NAMALWA (cell line): ENCODE data around the gene AK4.
A peak's percentile ranks its signal among the peaks of the same experiment; 100 is the strongest.
"Not testable (repeated sequence)": the region's sequence is repeated elsewhere in the genome, so short reads cannot be mapped to it uniquely, and the experiment has no call there.

Experiments
- DNase-seq: peaks from one replicate; pipeline ENCODE4 v3.0.0-alpha.2; 2015; ENCODE audit warnings: low spot score

Gene AK4

DNA sequence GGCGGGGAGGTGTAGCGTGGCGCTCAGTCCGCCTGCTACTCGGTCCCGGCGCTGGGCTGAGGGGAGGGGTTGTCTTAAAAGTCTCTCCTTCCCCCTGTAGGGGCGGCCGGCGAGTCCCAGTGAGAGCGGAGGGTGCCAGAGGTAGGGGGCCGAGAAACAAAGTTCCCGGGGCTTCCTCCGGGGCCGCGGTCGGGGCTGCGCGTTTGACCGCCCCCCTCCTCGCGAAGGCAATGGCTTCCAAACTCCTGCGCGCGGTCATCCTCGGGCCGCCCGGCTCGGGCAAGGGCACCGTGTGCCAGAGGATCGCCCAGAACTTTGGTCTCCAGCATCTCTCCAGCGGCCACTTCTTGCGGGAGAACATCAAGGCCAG, at the start of gene AK4:
Gene AK4 (plus strand): TSS at position 26 of the 370 bp plus-strand sequence. CDS start 205 bp downstream, at position 231.
- not testable (repeated sequence) for DNase-seq

DNA sequence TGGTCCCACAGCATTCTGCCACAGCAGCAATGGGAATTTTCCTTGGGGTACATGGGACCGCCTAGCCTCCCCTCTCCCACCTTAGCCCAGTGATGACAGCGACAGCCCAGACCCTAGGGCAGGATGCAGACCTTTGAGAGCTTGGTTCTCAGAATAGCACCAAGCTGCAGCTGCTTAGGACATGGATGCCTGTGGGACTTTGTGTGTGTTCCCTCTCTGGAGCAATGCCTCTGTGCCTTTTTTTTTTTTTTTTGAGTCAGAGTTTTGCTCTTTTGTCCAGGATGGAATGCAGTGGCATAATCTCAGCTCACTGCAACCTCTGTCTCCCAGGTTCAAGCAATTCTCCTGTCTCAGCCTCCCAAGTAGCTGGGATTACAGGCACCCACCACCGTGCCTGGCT, 44.2 kb upstream of the AK4 start:
- no peak for DNase-seq

DNA sequence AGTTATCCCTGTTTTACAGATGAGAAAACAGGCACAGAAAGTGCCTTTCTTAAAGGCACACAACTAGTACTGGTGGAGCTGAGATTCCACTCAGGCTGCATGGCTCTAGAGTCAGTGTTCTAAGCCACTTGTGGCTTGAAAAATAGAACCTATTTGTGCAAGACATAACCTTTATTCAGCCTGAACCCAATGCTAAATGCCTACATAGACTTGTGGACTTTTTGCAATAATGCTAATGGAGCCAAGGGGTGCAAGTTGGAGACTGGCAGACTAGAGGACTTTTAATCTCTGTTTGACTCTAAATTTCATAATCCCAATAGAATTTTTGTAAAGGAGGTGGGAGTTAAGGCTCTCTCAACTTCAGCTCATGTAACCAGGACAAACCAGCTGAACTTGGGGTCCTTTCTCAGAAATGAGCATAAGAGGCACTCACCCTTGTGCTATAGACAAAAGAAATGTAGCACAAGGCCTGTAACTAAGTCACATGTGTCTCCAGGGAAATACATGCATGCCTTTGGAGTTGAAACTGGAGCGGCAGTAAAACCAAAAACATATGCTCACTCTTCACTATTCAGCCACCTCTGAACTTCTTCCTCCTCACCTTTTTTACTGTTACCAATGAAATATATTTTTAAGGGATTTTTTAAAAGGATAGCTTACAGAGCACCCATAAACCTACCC, 43.0 kb upstream of the AK4 start:
- DNase-seq = no peak

DNA sequence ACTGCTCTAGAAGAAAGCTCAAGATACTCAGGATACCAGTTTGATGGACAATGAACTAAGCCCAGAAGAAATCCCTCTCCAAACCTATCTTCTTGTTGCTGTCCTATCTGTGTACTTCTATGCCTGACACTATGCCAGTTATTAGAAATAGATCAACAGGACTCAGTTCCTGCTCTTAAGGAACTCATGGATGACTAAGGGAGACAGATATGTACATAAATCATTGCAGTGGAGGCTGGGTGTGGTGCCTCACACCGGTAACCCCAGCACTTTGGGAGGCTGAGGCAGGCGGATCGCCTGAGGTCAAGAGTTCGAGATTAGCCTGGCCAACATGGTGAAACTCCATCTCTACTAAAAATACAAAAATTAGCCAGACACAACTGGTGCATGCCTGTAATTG, 42.4 kb upstream of the AK4 start:
- DNase-seq = no peak

DNA sequence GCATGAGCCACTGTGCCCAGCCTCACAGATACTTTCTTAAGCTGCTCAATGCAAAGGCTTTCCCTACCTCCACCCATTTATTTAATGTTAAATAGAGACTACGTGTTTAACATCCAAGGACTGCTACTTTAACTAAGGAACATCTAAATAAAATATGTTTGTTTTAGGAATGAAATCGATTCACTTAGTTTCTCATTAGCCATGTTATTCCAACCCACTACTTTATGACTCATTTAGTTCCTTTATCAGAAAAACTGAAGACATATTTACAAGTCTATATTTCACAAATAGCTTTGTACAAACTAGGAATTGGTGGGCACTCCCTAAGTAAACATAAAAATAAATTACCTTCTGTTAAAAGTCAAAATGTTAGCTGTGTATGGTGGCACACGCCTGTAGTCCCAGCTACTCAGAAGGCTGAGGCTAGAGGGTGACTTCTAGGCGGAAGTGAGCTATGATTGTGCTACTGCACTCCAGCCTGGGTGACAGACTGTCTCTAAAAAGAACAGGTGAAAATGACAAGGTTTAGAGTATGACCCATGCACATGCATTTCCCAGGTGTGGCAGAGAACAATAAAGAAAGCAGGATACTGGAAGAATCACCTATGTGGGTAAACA, 39.9 kb upstream of the AK4 start:
- DNase-seq = no peak

DNA sequence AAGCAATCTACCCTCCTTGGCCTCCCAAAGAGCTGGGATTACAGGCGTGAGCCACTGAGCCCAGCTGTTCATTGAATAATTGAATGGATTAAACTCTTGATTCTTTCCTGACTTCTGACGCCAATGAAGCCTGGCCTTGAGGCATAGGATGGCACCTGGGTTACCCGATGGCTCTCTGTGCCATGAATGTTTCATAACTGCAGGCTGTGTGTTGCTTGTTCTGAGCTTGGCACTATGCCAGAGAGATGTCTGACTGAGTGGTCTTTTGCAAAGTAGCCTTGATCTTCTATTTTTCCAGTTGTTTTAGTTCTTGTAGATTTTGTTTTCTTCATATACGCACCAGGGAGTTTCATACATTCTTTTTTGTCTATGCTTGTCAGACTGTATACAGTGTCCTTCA, 38.5 kb upstream of the AK4 start:
- DNase-seq = no peak

DNA sequence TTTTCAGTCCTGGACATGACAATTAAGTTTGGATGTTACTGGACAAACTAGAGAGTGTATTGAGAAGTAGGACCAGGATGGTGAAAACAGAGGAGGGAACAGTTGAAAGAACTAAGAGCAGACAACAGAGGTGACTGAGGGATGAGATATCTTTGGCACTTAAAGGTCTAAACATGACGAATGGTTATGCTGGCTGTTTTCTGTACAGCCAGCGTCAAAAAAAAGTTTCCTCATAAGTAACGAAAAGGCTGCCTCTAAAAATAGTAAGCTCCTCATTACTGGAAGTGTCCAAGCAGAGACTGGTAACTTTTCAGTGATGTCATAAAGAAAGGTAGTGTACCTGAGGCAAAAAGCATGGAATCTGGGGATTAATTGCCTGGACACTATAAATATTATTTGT, 35.2 kb upstream of the AK4 start:
- DNase-seq = no peak

DNA sequence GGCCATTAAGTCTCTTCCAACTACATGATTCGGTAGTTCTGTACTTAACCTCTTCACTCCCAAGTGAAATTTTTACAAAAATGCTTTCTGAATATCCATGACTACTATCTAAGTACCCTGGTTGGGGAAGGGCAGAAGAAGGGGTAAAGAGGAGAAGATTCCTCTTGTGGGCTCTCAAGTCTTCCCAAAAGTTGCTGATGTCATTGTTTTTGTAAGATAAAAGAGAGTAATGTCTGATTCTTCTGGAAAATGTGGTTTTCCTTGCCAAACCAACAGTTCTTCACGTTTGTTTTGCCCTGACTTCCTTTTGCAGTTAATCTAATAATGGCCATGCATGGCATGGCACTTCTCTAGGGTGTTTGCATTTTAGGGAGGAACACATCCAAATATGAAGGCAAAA, 34.7 kb upstream of the AK4 start:
- DNase-seq = no peak

DNA sequence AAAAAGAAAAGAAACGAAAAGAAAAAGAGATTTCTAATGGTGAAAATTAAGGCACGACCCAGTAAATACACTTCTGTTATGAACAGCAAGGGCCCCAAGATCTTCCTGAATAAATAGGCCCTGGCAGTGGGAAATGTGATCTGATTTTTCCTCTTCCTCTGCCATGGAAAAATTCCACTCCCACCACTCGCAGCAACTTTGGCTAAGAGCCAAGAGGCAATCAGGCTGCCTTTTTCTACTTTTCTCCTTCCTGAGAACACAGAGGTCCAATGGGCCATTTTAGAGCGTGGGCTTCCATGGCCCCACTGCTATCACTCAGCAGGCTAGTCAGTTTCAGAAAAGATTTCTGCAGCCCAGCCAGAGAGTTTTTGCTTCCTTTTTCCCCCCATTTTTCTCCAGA, 33.7 kb upstream of the AK4 start:
- no peak for DNase-seq

DNA sequence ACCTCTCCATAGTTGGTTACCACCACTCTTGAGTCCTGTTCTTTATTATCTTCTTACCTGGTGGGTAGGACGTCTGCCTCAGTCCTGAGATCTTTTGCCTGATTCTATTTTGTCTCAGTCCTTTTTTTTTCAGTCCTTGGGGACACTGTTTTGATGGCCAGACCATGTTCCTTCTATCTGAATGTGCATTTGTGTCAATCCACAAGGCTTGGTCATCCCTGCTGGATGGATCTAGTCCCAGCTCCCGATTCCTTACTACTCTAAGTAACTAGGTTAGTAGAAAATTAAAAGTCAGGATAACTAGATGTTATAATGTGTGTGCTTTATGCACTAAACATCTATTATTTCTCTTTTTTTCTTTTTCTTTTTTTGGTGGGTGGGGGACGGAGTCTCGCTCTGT, 28.1 kb upstream of the AK4 start:
- DNase-seq = no peak

DNA sequence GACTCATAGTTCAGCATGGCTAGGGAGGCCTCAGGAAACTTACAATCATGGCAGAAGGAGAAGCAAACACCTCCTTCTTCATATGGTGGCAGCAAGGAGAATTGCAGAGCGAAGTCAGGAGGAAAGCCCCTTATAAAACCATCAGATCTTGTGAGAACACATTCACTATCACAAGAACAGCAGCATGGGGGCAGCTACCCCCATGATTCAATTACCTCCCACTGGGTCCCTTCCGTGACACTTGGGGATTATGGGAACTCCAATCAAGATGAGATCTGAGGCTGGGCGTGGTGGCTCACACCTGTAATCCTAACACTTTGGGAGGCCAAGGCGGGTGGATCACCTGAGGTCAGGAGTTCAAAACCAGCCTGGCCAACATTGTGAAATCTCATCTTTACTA, 18.9 kb upstream of the AK4 start:
- not testable (repeated sequence) for DNase-seq

DNA sequence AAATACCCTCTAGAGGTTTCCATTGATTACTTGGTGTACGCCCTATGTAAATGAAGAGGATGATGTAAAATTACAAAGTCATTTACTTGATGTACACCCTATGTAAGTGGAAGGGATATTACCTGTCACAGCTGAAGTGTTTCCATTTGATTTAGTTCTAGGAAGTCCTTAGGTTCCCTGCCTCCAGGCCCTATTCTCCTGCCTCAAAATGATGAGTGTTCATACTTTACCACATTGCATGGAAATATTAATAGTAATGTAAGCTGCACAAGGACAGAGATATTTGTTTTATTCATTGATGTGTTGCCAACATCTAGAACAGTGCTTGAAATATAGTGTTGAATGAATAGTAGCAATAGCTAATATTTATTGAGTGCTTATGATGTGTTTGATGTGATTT, 9.5 kb upstream of the AK4 start:
- DNase-seq = no peak

DNA sequence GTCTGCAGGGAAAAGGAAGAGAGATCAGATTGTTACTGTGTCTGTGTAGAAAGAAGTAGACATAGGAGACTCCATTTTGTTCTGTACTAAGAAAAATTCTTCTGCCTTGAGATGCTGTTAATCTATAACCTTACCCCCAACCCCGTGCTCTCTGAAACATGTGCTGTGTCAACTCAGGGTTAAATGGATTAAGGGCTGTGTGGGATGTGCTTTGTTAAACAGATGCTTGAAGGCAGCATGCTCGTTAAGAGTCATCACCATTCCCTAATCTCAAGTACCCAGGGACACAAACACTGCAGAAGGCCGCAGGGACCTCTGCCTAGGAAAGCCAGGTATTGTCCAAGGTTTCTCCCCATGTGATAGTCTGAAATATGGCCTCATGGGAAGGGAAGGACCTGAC, 8.2 kb upstream of the AK4 start:
- not testable (repeated sequence) for DNase-seq

DNA sequence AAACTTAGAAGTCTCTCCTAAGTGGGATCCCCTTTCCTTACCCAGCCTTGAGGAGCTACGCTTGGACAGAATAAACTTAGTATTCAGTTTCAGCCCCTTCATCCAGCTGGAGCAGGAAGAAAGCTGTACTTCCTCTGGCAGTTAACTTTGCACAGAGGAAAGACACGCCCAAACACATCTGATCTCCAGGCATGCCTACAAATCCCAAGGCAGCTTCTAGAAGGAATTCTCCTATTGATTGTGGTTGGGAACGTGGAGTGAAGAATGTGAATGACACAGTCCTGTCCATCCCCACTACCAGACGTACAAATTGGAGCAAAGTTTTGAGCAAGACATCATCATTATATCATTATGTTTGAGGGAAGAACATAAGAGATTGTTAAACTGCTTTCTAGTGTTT, 6.6 kb upstream of the AK4 start:
- no peak for DNase-seq

DNA sequence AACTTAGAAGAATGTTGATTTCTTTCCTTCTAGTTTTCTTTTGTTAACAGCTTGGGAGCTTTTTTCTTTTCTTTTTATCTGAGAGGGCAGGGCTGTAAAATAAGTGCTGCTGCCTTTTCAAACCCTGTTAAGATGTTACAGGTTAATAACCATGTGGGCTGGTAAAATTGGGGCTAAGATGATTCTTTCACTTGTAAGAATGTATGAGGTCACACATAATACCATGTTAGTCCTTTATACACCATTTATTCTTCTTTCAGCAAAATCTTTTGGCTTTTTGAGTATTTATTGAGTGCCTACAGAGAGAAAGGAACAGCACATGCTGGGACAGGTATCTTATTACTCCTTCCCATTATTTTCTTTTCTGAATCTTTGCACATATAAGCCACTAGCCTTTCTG, 6.1 kb upstream of the AK4 start:
- DNase-seq = no peak

DNA sequence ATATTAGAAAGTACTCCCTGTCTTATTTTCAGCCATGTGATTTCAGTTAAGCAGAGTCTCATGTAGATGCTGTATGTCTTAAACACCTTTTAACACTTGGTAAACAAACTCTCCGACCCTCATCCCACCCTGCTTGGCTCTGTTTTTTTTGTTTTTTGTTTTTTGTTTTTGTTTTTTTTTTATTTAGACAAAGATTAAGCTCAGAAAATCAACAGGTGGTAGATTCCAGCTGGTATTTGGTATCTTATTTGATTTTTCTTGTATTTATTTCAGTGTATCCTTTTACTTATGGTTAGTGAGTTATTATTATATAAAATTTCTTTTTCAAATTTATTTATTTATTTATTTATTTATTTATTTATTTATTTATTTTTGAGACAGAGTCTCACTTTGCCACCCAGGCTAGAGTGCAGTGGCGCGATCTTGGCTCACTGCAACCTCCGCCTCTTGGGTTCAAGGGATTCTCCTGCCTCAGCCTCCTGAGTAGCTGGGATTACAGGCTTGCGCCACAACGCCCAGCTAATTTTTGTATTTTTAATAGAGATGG, 4.8 kb upstream of the AK4 start:
- DNase-seq = not testable (repeated sequence)

DNA sequence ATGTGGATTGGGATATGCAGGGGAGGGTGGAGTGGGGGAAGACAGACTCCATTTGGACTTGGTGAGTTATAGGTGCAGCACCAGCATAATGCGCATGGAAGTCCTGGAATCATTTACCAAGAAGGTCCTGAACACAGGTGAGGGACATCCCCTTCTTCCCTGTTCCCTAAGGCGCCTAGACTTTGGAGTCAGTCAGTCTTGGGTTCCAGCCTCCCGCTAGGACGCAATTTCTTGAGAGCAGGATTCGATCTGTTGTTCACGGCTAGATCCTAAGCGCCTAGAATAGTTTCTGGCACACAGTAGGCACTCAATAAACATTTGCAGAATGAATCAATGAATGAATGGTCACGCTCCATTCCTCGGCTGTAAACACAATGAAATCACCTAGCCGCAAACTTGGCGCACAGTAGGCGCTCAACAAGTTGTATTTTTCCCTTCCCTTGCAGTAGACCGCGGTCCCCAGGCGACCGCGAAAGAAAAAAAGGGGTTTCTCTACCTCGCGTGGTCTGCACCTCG, 1.0 kb upstream of the AK4 start:
- no peak for DNase-seq

DNA sequence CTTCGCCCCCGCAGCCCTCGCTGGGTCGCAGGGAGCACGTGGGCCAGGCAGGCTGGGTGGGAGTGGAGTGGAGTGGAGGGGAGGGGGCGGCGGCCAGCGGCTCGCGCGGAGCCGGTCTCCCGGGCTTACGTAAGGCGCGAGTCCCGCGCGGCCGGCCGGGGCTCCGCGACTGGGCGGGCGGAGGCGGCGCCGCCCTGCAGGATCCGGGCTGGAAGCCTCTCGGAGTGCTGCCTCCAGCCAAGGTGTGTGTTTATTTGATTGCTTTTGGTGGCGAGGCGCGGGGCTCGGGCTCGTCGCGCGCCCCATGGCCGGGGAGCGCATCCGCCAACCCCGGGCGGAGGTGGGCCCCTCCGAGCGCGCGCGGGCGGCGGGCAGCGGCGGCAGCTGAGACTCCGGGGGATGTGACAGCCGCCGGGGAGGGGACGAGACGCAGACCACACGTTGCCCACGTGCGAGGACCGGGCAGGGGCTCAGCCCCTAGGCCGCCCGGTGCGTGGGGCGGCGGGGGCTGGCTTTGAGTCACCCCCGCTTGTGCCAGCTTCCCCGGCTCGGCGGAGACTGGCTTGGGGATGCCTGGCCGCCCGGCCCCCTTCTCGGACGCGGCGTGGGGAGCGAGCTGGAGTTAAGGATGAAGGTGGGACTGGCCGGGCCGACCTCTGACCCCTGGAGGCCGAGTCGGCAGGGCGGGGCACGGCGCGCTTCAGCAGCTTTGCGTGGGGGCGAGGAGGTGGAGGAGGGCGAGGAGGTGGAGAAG, 402 bp upstream of the AK4 start:
- peak; percentile 48 for DNase-seq

DNA sequence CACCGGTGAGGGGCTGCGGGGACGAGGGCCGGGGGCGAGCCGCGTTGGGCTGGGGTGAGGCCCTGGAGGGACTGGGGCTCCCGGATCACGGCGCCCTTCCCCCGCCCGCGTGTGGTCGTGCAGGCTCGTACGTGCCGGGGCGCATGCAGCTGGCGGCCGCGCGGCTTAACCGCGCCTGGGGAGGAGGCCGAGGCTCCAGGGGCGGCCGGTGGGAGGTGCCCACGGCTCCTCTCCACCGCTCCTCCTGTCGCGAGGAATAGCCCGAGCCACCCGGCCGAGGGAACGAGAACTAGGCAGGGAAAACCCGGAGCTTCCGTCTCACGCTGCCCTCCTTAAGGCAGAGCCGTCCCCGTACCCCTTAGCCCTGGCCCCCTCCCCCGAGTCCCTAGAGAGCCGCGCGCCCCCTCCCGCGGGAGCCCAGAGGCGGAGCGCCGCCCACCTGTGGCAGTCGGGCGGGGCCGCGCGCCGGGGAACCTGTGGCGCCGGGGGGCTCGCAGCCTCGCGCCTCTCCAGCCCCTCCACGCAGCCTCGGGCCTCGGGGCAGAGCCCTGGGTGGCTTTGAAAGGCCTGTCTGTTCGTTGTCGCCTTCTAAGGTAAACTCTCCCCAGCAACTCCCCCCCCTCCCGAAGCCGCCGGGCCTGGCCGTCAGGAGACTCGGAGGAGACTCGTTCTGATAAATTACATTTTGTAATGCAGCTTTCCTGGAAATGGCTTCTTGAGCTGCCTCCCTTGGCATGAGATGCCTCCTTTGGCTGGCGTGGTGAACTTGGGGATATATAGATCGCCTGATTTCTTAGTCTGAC, 746 bp downstream of the AK4 start:
- DNase-seq = peak; percentile 51

DNA sequence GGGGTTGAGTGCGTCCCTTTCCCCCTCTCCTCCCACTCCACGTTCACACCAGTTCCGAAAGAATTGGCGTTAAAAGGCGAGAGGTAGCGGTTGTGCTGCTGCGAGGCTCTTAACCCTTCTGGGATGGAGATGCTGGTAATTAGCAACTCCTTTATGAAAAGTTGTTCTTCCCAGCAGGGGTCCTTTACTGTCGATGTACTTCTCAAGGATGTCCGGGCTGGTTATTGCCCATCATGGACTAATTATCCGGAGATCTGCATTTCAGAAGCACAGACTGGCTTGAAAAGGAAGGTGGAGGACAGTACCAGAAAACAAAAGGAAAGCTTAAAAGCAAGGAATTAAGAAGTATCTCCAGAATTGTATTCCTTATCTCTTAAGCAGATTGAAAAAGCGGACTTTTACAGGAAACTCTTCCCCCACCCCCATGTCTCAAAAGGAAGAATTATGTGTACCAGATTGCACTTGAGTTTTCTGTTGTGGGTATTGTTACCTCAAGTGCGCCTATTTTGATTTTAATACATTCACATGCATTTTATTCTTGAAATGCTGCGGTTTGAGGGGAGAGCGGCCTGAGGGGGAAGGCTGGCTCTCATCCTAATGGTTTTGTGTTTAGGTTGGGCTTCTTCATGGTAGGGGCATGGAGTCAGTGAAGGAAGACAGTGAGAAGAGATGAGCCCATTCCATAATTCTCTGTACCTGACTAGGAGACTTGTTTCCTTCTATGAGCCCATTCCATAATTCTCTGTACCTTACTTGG, 1.5 kb downstream of the AK4 start:
- DNase-seq = no peak

DNA sequence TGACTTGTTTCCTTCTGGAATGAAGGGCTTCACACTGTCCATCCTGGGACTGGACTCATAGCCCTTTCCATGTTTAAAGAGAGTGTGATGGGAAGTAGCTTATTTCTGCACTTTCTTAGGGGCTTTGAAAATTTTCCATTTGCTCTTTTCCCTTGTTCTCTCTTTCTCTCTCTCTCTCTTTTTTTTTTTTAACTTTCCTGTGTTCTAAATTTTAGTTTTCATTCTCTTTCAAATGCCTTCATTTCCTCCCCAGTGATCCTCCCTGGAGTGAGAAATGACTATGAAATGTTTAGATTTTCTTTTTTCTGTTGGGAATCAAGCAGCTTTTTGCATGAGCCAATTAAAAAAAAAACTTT, 2.1 kb downstream of the AK4 start:
- DNase-seq = no peak
